NCI-H82 (cell line): ENCODE data around the gene ERCC6L.
A peak's percentile ranks its signal among the peaks of the same experiment; 100 is the strongest.

Experiments used
- DNase-seq: peaks from one replicate; lab custom pipeline; 2025; lab: John Stamatoyannopoulos, UW

The ERCC6L gene, protein sequence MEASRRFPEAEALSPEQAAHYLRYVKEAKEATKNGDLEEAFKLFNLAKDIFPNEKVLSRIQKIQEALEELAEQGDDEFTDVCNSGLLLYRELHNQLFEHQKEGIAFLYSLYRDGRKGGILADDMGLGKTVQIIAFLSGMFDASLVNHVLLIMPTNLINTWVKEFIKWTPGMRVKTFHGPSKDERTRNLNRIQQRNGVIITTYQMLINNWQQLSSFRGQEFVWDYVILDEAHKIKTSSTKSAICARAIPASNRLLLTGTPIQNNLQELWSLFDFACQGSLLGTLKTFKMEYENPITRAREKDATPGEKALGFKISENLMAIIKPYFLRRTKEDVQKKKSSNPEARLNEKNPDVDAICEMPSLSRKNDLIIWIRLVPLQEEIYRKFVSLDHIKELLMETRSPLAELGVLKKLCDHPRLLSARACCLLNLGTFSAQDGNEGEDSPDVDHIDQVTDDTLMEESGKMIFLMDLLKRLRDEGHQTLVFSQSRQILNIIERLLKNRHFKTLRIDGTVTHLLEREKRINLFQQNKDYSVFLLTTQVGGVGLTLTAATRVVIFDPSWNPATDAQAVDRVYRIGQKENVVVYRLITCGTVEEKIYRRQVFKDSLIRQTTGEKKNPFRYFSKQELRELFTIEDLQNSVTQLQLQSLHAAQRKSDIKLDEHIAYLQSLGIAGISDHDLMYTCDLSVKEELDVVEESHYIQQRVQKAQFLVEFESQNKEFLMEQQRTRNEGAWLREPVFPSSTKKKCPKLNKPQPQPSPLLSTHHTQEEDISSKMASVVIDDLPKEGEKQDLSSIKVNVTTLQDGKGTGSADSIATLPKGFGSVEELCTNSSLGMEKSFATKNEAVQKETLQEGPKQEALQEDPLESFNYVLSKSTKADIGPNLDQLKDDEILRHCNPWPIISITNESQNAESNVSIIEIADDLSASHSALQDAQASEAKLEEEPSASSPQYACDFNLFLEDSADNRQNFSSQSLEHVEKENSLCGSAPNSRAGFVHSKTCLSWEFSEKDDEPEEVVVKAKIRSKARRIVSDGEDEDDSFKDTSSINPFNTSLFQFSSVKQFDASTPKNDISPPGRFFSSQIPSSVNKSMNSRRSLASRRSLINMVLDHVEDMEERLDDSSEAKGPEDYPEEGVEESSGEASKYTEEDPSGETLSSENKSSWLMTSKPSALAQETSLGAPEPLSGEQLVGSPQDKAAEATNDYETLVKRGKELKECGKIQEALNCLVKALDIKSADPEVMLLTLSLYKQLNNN

GRCh38 chrX:72238721-72239475 lies at the start of gene ERCC6L:
ERCC6L (minus strand) TSS chrX:72239027; CDS start chrX:72238911, 116 bp downstream.
- no peak for DNase-seq

DNA sequence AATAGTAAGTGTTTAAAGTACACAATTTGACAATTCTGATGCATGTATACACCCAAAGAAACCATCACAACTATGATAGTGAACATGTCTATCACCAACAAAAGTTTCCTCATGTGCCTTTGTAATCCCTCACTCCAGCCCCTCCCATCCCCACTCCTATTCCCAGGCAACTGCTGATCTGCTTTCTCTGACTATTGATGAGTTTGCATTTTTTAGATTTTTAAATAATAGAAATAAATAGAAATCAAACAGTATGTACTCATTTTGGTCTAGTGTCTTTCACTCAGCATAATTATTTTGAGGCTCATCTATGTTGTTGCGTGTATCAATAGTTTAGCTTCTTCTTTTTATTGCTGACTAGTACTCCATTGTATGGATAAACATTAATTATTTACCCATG lies 43.5 kb upstream of the ERCC6L start:
- no peak for DNase-seq

GRCh38 chrX:72280321-72280845 lies 41.6 kb upstream of the ERCC6L start:
- no peak for DNase-seq

- DNase-seq = no peak
Measured at GRCh38 chrX:72276478-72276953, 37.7 kb upstream of the ERCC6L start.

DNA sequence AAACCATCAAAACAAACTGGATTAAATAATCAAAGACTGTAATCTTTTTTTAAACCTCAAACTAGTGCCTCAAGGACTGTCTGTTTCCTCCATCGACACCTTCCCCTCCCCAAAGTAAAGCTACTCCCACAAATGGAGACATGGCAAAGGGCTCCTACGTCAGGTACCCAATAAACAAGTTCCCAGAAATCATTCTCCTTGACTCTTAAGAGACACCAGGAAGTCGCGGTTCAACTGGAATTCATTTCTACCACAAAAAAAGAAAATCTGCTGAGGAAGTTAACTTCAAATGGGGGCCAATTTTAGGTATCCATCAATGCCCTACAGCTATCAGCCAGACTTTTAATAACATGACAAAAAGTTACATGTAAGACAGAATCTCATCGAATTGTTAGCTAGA lies 35.7 kb upstream of the ERCC6L start:
- DNase-seq = no peak

- DNase-seq = no peak
Measured at GRCh38 chrX:72273718-72274117, 34.9 kb upstream of the ERCC6L start.

- DNase-seq = no peak
Measured at GRCh38 chrX:72272868-72273267, 34.0 kb upstream of the ERCC6L start.

- DNase-seq = no peak
Measured at GRCh38 chrX:72271812-72272211, 33.0 kb upstream of the ERCC6L start.

DNA sequence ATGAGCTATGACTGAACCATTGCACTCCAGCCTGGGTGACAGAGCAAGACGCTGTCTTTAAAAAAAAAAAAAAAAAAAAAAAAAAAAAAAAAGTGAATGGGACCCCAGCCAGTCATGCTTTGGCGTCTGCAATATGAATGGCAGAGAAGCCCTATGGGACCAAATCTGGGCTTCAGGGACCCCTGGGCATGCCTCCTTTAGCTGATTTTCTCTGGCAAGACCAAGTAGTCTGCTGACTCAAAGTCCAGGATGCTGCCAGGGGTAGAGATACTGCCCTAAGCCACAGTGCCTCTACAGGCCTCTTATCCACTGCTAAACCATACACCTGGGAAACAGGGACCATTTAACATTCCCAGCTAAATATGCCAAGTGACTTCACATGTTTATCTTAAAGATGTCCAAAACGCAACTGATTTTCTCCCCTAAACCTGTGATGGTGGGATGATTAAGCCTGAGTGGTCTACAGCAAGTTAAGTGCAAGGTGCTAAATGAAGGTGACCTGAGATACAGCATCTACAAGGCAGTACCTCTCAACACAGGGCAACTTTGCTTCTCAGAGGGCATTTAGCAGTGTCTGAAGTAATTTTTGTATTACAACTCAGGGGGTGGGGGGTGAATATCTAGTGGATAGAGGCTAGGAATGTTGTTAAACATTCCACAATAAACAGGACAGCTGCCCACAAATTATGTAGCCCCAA lies 32.4 kb upstream of the ERCC6L start:
- no peak for DNase-seq

- DNase-seq = no peak
Measured at GRCh38 chrX:72270316-72270866, 31.6 kb upstream of the ERCC6L start.

- no peak for DNase-seq
Measured at GRCh38 chrX:72269671-72270251, 30.9 kb upstream of the ERCC6L start.

- no peak for DNase-seq
Measured at GRCh38 chrX:72268597-72269365, 30.0 kb upstream of the ERCC6L start.

- DNase-seq = no peak
Measured at GRCh38 chrX:72265263-72265662, 26.4 kb upstream of the ERCC6L start.

GRCh38 chrX:72262077-72262476 lies 23.2 kb upstream of the ERCC6L start:
- peak; percentile 62 for DNase-seq

DNA sequence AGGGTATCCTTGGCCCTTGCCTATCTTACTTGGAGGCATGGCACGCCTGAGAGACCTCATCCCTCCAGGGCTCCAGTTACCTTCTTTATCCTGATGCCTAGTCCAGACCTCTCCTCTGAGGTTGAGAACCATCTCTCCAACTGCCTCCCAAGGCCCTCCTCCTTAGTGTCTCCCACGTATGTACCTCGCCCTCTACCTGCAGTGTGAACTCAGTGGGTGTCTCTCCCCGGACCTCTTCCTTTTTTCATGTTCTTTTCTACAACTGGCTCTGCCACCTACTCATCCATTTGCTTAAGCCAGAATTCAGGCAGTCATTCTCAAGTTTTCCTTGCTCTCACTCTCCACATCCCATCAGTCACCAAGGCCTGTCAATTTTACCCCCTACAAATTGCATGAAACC lies 21.6 kb upstream of the ERCC6L start:
- DNase-seq = no peak

- peak; percentile 38 for DNase-seq
Measured at GRCh38 chrX:72258174-72258573, 19.3 kb upstream of the ERCC6L start.

GRCh38 chrX:72255864-72256263 lies 17.0 kb upstream of the ERCC6L start:
- DNase-seq = no peak

- no peak for DNase-seq
Measured at GRCh38 chrX:72255445-72255844, 16.6 kb upstream of the ERCC6L start.

GRCh38 chrX:72254816-72255215 lies 16.0 kb upstream of the ERCC6L start:
- peak; percentile 16 for DNase-seq
